Measurements from ENCODE around the gene JPH2. TPM values are rescaled to one million over a fixed set of nuclear protein-coding genes. Genes with fewer than 3 reads are reported as not detected.

Gene JPH2
- total and polyA plus RNA-seq, 10 of the 15 experiments (the other 5 are each of a cell fraction or from before 2014, with no cell fraction given), result 0.16 TPM; not detected in 9

GRCh38 chr20:44187772-44188709 is 1.1 kb upstream of the JPH2 start (continued):
- TF ChIP-seq EGR1 (IDR thresholded peaks at IDR 0.05; ENCODE audit: borderline replicate concordance in 1 of 2, low read depth in 2 of 2, low read length in 2 of 2) (no peak), ATF3 (IDR thresholded peaks at IDR 0.05; ENCODE audit: borderline replicate concordance, extremely low read depth, low read depth, low read length) (no peak), BMI1 (IDR thresholded peaks at IDR 0.05; ENCODE audit: borderline replicate concordance) (no peak), HDAC6 (IDR thresholded peaks at IDR 0.05; ENCODE audit: unreplicated experiment) (no peak), RAD51 (IDR thresholded peaks at IDR 0.05) (no peak), BHLHE40 (IDR thresholded peaks at IDR 0.05; ENCODE audit: borderline replicate concordance in 1 of 2, low read depth in 2 of 2, low read length in 1 of 2) (no peak), ZNF207 (IDR thresholded peaks at IDR 0.05; ENCODE audit: borderline replicate concordance) (no peak), HSF1 (IDR thresholded peaks at IDR 0.05; ENCODE audit: low read depth, low read length) (no peak), BRCA1 (IDR thresholded peaks at IDR 0.05; ENCODE audit: low read depth, low read length) (no peak), SUZ12 (IDR thresholded peaks at IDR 0.05; ENCODE audit: unreplicated experiment) (no peak), JUNB (IDR thresholded peaks at IDR 0.05) (no peak), NBN (IDR thresholded peaks at IDR 0.05) (peak; percentile 31; the same call in 1 of the 2 replicates), HDGF (IDR thresholded peaks at IDR 0.05) (peak; percentile 67; the same call in 1 of the 2 replicates), SPI1 (IDR thresholded peaks at IDR 0.05; ENCODE audit: borderline replicate concordance, insufficient read depth, low read depth, low read length) (no peak), CBX3 (IDR thresholded peaks at IDR 0.05; ENCODE audit: borderline replicate concordance, low read depth) (no peak), ATF7 (IDR thresholded peaks at IDR 0.05; ENCODE audit: low read depth) (0 out of 2 replicates have a peak, but pooled peaks have one; percentile 15), CHD1 (IDR thresholded peaks at IDR 0.05; ENCODE audit: low read depth, low read length) (no peak), EP300 (IDR thresholded peaks at IDR 0.05; ENCODE audit: borderline replicate concordance in 1 of 2, control insufficient read depth in 1 of 2, low read depth in 2 of 2, low read length in 2 of 2) (no peak), ZBTB33 (IDR thresholded peaks at IDR 0.05) (no peak), FOXK2 (IDR thresholded peaks at IDR 0.05) (0 out of 2 replicates have a peak, but pooled peaks have one; percentile 25)

Data from GM12878 (cell line).